Smooth muscle cell (in vitro differentiated cells): ENCODE data around the gene NMNAT3. TPM values are rescaled to one million over a fixed set of nuclear protein-coding genes. Genes with fewer than 3 reads are reported as not detected.

ENCODE experiments used
- DNase-seq: peaks from one replicate; lab custom pipeline; 2025; ENCODE audit not compliant: unreplicated experiment; lab: John Stamatoyannopoulos, UW
- H2AFZ ChIP-seq: fragments of 200-600 bp; sonication (generic); 2 replicates; pipeline ENCODE4 v1.6.0; 2016; ENCODE audit warnings: antibody characterized with exemption, low read depth, mild to moderate bottlenecking
- H3F3A ChIP-seq: fragments of 200-600 bp; sonication (generic); 2 replicates; pipeline ENCODE4 v1.6.0; 2017; ENCODE audit warnings: antibody characterized with exemption, low read depth
- H3K27ac ChIP-seq: fragments of 200-600 bp; sonication (generic); 2 replicates; pipeline ENCODE4 v1.5.1; 2016; ENCODE audit warnings: low read depth, mild to moderate bottlenecking
- H3K27me3 ChIP-seq: fragments of 200-600 bp; sonication (generic); 2 replicates; pipeline ENCODE4 v1.6.1; 2016; ENCODE audit warnings: low read depth, mild to moderate bottlenecking
- H3K36me3 ChIP-seq: fragments of 200-600 bp; sonication (generic); 2 replicates; pipeline ENCODE4 v1.5.1; 2016; ENCODE audit warnings: low read depth
- H3K4me1 ChIP-seq: fragments of 200-600 bp; sonication (generic); 2 replicates; pipeline ENCODE4 v1.5.1; 2016; ENCODE audit warnings: low read depth
- H3K4me2 ChIP-seq: fragments of 200-600 bp; sonication (generic); 2 replicates; pipeline ENCODE4 v1.6.0; 2016; ENCODE audit warnings: mild to moderate bottlenecking
- H3K4me3 ChIP-seq: fragments of 200-600 bp; sonication (generic); 2 replicates; pipeline ENCODE4 v1.5.1; 2016; ENCODE audit warnings: mild to moderate bottlenecking
- H3K79me2 ChIP-seq: fragments of 200-600 bp; sonication (generic); 2 replicates; pipeline ENCODE4 v1.6.0; 2016; ENCODE audit warnings: low read depth, mild to moderate bottlenecking
- H3K9ac ChIP-seq: fragments of 200-600 bp; sonication (generic); 2 replicates; pipeline ENCODE4 v1.6.0; 2016; ENCODE audit warnings: low read depth
- H3K9me3 ChIP-seq: fragments of 200-600 bp; sonication (generic); replicated peaks from 2 replicates; pipeline ENCODE4 v1.5.1; 2016; ENCODE audit warnings: low read depth
- H4K20me1 ChIP-seq: fragments of 200-600 bp; sonication (generic); 2 replicates; pipeline ENCODE4 v1.6.0; 2016; ENCODE audit warnings: low read depth
- WGBS: methylation state at CpG from one replicate; pipeline ENCODE4 v1.1.7; 2016; ENCODE audit warnings: low lambda C conversion rate; 5-methylcytosine and 5-hydroxymethylcytosine counted together
- polyA plus RNA-seq: library from polyadenylated mRNA; unstranded; fragments of >200 nt; fragmentation: Nextera tagmentation; extraction: Ambion mirVana; gene quantifications from 2 replicates; pipeline ENCODE4 v1.2.1, GENCODE V29; 2016
- total RNA-seq: library from RNA; depleted of rRNA; stranded (reverse); fragments of >200 nt; gene quantifications from 2 replicates; pipeline ENCODE4 v1.2.3, GENCODE V29; 2014
- TF ChIP-seq, protein P1 (sequence below): fragments of 200-600 bp; sonication (generic); IDR thresholded peaks from 2 replicates; pipeline ENCODE4 v1.5.1; 2017; ENCODE audit warnings: borderline replicate concordance, mild to moderate bottlenecking, antibody characterized with exemption; ENCODE audit not compliant: insufficient read depth, poor library complexity, severe bottlenecking

The NMNAT3 gene
- total and polyA plus RNA-seq, 2 experiments from 2014 or later = 0.18 to 0.65 TPM

- no peak overlapping the region for H2AFZ ChIP-seq
- H3K4me3 ChIP-seq = no peak overlapping the region
- H3K4me1 ChIP-seq = no peaks in the 10 kb centered on the region
- H3K36me3 ChIP-seq = no peaks in the 10 kb centered on the region
- no peaks in the 10 kb centered on the region for H3K27me3 ChIP-seq
- H3F3A ChIP-seq = no peaks in the 10 kb centered on the region
- H4K20me1 ChIP-seq = no peaks in the 10 kb centered on the region
- H3K79me2 ChIP-seq = no peaks in the 10 kb centered on the region
- WGBS = 88% methylated on average over 6 of the region's 6 CpGs
- TF ChIP-seq, protein P1, sequence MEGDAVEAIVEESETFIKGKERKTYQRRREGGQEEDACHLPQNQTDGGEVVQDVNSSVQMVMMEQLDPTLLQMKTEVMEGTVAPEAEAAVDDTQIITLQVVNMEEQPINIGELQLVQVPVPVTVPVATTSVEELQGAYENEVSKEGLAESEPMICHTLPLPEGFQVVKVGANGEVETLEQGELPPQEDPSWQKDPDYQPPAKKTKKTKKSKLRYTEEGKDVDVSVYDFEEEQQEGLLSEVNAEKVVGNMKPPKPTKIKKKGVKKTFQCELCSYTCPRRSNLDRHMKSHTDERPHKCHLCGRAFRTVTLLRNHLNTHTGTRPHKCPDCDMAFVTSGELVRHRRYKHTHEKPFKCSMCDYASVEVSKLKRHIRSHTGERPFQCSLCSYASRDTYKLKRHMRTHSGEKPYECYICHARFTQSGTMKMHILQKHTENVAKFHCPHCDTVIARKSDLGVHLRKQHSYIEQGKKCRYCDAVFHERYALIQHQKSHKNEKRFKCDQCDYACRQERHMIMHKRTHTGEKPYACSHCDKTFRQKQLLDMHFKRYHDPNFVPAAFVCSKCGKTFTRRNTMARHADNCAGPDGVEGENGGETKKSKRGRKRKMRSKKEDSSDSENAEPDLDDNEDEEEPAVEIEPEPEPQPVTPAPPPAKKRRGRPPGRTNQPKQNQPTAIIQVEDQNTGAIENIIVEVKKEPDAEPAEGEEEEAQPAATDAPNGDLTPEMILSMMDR = no peak
- no peak overlapping the region for H3K27ac ChIP-seq
- H3K9me3 ChIP-seq = no peaks in the 10 kb centered on the region
- DNase-seq = no peak
- H3K4me2 ChIP-seq = no peak overlapping the region
- H3K9ac ChIP-seq = no peak overlapping the region
These were observed 23.0 kb downstream of the NMNAT3 start for GRCh38 chr3:139654637-139655365.

DNA sequence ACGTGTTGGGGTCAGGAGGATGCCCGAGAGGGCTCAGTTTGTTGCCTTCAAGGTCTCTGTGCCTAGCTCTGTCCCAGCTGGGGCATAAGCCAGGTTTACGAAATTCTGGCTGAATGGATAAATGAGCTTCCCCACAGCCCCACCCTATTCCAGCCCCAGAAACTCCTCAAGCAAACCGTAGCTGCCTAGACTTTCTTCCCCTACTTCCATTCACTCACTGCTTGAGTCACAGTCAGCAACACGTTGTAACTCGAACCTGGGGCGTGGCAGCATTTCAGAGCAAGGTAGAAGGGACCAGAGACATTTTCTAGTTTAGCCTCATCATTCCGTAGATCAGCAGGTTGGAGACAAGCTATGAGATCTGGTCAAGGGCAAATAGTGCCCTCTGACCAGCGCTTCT is 24.2 kb downstream of the NMNAT3 start:
- H3K27ac ChIP-seq = no peak overlapping the region
- H4K20me1 ChIP-seq = no peaks in the 10 kb centered on the region
- H3K4me3 ChIP-seq = no peak overlapping the region
- no peaks in the 10 kb centered on the region for H3K4me1 ChIP-seq
- H3K9me3 ChIP-seq = no peaks in the 10 kb centered on the region
- H3K4me2 ChIP-seq = no peak overlapping the region
- H3K27me3 ChIP-seq = no peaks in the 10 kb centered on the region
- no peaks in the 10 kb centered on the region for H3F3A ChIP-seq
- TF ChIP-seq, protein P1 = no peak
- WGBS = 71% methylated on average over 9 of the region's 9 CpGs
- no peaks in the 10 kb centered on the region for H3K79me2 ChIP-seq
- no peak for DNase-seq
- H3K36me3 ChIP-seq = no peaks in the 10 kb centered on the region
- H3K9ac ChIP-seq = no peak overlapping the region
- no peak overlapping the region for H2AFZ ChIP-seq

GRCh38 chr3:139652561-139652960 is 25.2 kb downstream of the NMNAT3 start:
- DNase-seq = no peak
- 84% methylated on average over 3 of the region's 3 CpGs for WGBS
- no peak overlapping the region for H3K4me3 ChIP-seq
- no peaks in the 10 kb centered on the region for H3K27me3 ChIP-seq
- H3K9me3 ChIP-seq = no peaks in the 10 kb centered on the region
- no peak overlapping the region for H3K4me2 ChIP-seq
- no peaks in the 10 kb centered on the region for H4K20me1 ChIP-seq
- H3K9ac ChIP-seq = no peak overlapping the region
- no peaks in the 10 kb centered on the region for H3K79me2 ChIP-seq
- H2AFZ ChIP-seq = no peak overlapping the region
- TF ChIP-seq, protein P1 = no peak
- H3F3A ChIP-seq = no peaks in the 10 kb centered on the region
- H3K27ac ChIP-seq = no peak overlapping the region
- no peaks in the 10 kb centered on the region for H3K4me1 ChIP-seq
- H3K36me3 ChIP-seq = no peaks in the 10 kb centered on the region

DNA sequence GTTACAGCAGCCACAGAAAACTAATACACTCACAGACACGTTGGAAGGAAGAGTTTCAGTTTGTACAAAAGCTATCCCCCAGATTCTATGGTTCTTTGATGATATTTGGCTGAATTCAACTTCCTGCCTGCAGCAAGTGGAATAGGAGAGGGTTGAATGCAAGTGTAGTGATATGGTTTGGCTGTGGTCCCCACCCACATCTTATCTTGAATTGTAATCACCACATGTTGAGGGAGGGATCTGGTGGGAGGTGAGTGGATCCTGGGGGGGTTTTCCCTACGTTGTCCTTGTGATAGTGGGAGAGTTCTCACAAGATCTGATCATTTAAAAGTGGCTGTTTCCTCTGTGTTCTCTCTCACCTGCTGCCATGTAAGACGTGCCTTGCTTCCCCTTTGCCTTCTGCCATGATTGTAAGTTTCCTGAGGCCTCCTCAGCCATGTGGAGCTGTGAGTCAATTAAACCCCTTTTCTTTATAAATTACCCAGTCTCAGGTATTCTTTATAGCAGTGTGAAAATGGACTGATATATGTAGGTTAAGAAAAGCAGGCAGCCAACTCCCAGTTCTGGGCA is 29.8 kb downstream of the NMNAT3 start:
- no peaks in the 10 kb centered on the region for H3K9me3 ChIP-seq
- H3K27me3 ChIP-seq = no peaks in the 10 kb centered on the region
- no peaks in the 10 kb centered on the region for H4K20me1 ChIP-seq
- H3K9ac ChIP-seq = no peak overlapping the region
- H3F3A ChIP-seq = no peaks in the 10 kb centered on the region
- no peaks in the 10 kb centered on the region for H3K4me1 ChIP-seq
- H2AFZ ChIP-seq = no peak overlapping the region
- TF ChIP-seq, protein P1 = no peak
- DNase-seq = no peak
- no peak overlapping the region for H3K27ac ChIP-seq
- no peaks in the 10 kb centered on the region for H3K36me3 ChIP-seq
- WGBS = 81% methylated on average over 3 of the region's 3 CpGs
- no peaks in the 10 kb centered on the region for H3K79me2 ChIP-seq
- H3K4me3 ChIP-seq = no peak overlapping the region
- H3K4me2 ChIP-seq = no peak overlapping the region
